Inflammatory macrophage treated with lipopolysaccharide for 4 hours (primary cell): Measurements from ENCODE around the gene NRP2.

Experiments
- DNase-seq: peaks from one replicate; pipeline ENCODE4 v3.0.0-alpha.2; 2020

The NRP2 gene

GRCh38 chr2:205816268-205816667, 134.0 kb downstream of the NRP2 start:
- no peak for DNase-seq

GRCh38 chr2:205822579-205822978, 140.3 kb downstream of the NRP2 start:
- DNase-seq, result no peak

GRCh38 chr2:205827809-205828365, 145.6 kb downstream of the NRP2 start:
- no peak for DNase-seq

GRCh38 chr2:205833864-205834263, 151.6 kb downstream of the NRP2 start:
- no peak for DNase-seq

- DNase-seq, result no peak
Measured at GRCh38 chr2:205834796-205835195, 152.5 kb downstream of the NRP2 start.

GRCh38 chr2:205835251-205835791, 153.0 kb downstream of the NRP2 start:
- no peak for DNase-seq

- DNase-seq, result no peak
Measured at GRCh38 chr2:205835923-205836322, 153.6 kb downstream of the NRP2 start.

GRCh38 chr2:205836477-205837221, 154.3 kb downstream of the NRP2 start:
- DNase-seq, result no peak

GRCh38 chr2:205837663-205838062, 155.4 kb downstream of the NRP2 start:
- DNase-seq, result no peak

GRCh38 chr2:205845446-205845845, 163.1 kb downstream of the NRP2 start:
- DNase-seq, result no peak
